HG02759 (cell line): ENCODE measurements around the gene SYT9.
"Not testable (repeated sequence)": the region's sequence is repeated elsewhere in the genome, so short reads cannot be mapped to it uniquely, and the experiment has no call there.

Source experiments
- ATAC-seq: cut with Tn5 transposase; IDR thresholded peaks from one replicate; pipeline ENCODE4 v1.9.1; 2021; ENCODE audit warnings: mild to moderate bottlenecking, moderate library complexity; ENCODE audit not compliant: unreplicated experiment

SYT9 gene

DNA sequence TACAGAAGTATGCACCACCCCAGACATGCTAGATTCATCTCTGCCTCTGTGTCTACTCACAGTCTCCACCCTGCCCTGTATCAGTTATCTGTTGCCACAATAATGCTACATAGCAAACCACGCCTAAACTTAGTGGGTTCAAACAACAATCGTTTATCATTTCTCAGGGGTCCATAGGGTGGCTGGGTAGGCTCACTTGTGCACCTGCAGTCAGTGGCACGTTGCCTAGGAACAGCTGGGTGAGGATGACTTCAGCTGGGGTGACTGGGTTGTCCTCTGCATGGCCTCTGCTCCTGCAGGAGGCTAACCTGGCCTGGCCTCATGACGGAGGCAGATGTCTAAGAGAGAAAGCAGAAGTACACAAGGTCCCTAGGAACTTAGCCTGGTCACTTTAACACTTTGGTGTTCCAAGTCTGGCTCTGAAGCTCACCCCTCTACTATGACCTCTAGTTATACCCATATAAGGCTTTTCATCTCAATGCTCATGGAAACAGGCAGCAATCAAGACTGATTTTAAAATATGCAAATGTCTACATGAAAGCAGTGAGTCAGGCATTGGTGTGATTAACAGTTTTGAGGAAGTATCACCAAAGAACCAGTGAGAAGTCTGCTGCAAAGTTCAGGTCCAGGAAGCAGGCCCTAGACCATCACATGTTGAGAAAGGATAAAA is 244.3 kb downstream of the SYT9 start:
- ATAC-seq: peak; percentile 88

DNA sequence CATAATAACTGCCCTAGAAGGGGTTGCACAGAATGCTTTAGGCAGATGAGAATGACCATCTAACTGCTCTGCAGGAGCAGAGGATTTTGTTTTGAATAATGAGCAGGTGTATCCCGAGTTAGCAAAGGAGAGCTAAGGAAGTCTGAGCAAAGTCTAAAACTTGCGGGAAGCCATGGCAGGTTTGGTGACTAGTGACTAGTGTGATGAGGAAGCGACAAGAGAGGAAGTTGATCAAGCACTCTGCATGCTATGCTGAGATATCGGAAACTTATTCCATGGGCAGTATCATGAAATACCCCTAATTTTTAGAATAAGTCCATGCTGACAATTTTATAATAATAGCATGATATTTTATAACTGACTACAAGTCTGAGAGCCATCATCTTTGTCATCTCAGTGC is 246.5 kb downstream of the SYT9 start:
- ATAC-seq: no peak

DNA sequence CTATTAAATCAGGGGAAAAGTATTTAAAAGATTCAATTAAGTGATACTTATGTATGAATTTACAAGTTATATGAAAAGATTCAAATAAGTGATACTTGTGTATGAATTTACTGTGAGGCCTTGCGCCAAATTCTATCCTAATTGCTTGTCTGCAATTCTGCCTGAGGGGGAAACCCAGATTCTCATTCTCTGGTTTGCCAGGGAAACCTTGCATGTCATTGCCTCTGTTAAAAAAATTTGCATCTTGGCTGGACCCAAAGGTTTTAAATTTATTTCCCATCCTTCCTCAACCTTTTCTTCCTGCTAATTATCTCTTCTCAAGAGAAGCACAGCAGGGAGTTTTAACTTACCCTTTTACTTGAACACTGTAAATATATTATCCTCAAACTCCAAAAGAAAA is 247.4 kb downstream of the SYT9 start:
- ATAC-seq: no peak

DNA sequence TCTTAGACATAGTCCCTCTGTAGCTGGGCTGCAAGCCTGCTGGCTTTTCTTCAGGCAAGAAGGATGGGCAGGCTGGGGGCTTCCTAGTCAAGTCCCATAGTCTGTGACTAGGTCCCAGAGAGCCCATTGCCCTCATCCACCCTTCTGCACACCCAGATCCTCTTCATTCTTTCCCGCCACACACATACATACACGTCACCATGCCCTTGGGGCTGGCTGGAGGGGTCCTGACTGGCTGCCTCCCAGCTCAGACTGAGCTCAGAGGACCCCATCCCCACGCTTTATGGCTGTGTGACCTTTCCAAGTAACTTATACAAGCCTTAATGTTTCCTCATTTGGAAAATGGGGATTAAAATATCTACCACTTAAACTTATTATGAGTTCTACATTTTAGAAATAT is 248.5 kb downstream of the SYT9 start:
- no peak for ATAC-seq

DNA sequence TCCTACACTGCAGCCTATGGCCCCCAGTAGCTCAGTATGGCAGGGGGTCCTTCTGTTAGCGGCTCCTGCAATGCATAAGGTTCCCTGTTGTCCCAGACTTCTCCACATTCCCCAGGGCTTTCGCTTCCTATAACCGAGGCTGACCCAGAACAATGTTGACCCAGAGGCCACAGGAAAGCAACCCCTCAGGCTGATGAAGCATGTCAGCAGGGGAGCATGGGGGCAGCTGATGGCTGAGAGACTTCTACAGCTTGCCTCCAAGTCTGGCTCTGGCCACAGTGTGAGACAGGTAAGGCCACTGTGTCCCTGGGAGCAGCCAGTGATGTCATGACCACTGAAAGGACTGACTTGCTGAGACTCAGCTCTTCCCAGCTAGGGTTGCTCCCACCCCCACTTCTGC is 249.5 kb downstream of the SYT9 start:
- no peak for ATAC-seq

DNA sequence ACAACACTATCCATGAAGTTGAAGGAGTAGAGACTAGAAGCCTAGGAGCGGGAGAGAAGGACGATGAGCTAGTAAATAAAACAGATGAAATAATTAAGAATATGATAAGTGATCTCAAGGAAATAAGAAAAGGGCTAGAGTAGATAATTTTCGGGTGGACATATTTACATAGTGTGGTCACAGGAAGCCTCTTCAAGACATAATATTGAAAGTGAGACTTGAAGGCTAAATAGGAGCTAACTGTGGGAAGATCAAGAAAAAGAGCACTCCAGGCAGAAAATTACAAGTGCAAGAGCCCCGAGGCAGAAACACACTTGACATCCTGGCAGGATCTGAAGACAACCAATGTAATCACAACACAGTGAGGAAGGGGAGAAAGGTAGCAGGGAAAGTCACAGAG is 250.2 kb downstream of the SYT9 start:
- no peak for ATAC-seq

DNA sequence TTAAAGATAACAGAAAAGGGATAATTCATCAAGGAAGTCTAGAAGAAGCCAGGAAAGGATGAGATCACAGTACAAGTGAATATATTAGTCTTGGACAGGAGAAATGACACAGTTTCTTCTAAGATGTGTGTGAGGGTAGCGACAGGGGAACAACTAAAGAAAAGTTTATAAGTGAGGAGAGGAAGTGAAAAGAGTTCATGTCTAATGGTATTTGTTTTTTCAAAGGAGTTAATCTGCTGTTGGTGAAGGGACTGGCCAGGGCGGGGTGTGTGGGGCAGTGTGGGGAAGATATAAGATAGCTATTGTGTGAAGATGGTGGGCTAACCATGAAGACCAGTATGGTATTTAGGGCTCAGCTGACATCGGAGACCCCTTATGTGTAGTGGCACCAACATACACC is 254.5 kb downstream of the SYT9 start:
- ATAC-seq: no peak

DNA sequence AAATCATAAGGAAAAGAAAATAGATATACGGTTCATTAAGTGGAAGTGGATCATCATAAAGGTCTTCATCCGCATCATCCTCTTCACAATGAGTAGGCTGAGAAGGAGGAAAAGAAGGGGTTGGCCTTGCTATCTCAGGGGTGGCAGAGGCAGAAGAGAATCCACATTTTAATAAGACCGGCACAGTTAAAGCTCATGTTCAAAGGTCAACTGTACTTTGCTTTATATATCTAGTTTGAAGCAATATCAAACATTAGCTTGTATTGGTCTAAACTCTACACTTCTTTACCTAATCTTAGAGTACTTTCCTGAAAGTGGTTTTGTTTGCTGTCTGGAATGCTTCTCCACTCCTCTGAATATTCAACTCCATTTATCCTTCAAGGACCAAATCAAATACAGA is 256.4 kb downstream of the SYT9 start:
- no peak for ATAC-seq

DNA sequence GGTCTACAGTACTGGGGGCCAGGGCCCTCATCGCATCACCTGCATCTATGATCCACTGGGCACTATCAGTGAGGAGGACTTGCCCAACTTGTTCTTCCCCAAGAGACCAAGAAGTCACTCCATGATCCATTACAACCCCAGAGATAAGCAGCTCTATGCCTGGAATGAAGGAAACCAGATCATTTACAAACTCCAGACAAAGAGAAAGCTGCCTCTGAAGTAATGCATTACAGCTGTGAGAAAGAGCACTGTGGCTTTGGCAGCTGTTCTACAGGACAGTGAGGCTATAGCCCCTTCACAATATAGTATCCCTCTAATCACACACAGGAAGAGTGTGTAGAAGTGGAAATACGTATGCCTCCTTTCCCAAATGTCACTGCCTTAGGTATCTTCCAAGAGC is 258.3 kb downstream of the SYT9 start:
- ATAC-seq: no peak

DNA sequence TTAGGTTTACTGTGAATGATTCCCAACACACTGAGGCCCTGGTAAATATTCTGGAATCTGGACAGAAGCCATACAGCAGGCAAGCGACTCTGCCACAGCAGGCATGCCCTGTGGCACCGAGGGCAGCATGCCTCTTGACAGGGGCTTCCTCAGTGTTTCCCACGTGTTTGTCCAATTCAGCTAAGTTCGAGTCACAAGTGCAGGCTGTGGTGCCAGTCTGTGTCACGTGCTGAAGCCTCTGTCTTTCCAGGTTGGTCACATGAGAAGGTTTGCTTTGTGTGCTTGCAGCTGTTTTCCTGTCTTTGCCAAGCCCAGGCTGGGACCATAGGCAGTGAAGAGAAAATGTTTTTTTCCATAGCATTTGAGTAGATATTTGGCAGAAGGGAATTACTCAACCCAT is 259.7 kb downstream of the SYT9 start:
- no peak for ATAC-seq

DNA sequence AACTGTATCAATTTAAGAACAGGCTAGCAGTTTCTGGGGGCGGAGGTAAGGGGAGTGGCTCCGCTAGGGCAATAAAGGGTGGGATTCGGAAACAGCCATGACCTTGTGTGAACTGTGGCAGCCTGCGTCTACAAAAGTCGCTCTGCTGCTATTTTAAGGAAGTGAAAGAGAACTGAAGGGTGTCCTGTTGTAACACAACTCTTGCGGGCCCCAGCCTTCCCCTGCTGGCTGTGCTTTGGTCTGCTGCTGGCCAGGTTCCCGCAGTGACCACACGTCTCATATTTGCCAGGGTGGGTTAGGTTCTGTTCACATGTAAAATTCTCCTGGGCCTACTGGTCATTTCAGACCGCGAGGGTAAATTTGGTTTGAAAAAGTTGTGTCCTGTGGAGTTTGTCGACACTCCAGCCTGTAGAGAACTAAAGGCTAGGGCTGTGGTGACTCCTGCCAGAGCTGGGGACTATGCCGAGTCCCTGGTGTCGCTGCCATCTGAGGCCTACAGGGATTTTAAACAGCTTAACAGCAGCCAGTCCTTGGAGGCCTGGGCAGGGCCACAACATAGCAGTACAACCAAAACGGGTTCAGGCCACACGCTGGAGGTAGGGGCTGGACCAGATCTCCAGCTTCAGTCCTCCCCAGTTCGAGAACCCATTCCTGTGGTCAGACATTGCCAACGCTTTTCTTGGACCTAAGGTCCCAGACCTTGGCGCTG is 261.0 kb downstream of the SYT9 start:
- peak; percentile 67 for ATAC-seq

DNA sequence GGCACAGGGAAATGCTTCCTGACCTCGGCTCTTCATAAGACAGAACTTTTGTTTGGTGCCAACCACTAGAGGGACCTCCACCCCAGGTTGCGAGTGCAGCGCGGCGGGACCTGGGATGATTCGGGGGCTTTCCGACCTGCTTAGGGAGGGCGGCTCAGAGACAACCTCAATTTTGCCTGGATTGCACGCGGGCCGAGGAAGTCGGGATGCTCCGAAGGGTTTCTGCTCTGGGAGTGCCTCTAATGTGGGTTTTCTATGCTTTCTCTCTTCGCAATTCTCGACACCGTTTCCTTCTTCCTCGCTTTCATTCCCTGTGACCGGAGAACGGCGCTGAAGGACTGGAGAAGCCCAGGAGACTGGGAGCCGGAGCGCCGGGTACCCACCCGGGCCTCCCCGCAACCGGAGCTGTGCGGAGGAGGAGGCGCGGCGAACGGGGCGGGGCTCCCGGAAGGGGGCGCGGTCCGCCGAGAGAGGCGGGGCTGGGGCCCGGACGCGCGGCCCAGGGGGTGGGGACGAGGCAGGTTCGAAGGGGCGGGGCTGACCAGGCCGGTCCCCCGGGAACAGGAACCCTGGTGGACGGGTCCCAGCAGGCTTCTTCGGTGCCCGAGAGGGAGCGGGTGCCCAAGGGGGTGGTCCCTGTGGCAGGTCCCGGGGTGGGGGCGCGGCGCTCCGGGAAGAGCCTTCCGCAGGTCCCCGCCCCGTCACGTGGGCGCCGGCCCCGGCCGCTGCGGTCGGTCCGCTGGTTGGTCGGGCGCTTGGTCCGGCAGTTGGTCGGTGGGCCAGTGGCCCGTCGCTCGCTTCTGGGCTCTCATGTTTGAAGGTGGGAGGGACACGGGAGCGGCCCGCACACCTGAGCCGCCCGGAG is 261.8 kb downstream of the SYT9 start, which contains the start of gene PPFIBP2:
TSS of gene PPFIBP2 (plus strand) at position 766 of the 865 bp plus-strand sequence. CDS start 35,477 bp downstream, outside the sequence.
- peak; percentile 75 for ATAC-seq

DNA sequence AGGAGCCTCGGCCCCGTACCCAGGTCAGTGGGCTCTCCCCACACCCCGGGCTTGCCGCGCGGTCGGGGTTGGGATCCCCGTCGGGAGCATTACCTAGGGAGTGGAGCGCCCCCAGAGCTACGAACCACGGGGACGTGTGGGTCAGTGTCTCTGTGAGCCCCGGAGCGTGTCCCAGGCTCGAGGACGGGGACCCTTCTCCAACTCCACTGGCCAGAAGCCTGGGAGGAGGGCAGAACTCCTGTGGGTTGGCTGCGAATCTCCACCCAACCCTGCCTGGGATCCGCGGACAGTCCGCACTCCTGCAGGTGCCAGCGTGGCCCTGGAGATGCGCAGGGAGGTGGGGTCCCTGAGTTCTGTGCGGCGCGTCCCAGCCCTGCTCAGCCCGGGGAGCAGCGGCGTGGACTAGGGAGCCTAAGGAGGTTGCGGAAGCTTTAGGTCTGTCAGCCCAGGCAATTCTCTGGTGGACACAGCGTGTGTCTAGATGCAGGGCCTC is 262.4 kb downstream of the SYT9 start:
- peak; percentile 6 for ATAC-seq

DNA sequence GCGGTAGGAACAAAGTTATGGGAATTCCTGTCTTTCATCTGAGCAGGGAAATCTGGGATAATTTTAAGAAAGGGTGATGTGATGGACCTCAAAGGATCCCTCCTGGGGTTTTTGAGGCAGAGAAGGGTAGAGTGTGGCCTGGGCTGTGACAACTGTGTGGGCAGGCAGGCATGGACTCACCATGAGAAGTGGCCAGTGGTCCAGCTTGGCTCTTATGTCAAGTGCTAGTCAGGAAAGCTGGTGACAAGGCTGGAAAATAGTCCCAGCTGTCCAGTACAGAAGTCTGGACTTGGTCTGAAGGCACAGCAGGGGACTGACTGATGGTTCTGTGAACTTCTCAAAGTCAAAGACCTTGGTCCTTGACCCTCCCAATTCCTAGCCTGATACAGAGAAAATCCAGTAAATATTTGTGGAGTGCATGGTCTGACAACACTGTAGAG is 263.8 kb downstream of the SYT9 start:
- ATAC-seq: no peak

DNA sequence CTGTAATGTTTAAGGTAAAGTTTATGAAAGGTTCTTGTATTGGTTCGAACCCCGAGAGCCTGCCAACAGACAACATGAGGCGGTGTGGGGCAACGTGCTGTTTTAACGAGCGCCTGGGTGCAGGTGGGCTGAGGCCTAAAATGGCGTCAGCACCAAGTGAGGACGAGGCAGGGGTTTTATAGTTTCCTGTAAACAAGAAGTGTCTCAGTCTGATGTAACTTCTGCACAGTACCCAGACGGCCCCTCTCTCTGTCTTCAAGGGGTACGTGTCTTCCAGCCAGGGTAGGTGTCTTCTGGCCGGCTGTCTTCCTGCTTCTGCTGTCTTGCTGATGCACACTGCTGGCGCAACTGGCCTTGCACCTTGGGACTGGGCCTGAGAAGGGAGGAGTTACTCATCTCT is 264.8 kb downstream of the SYT9 start:
- no peak for ATAC-seq

DNA sequence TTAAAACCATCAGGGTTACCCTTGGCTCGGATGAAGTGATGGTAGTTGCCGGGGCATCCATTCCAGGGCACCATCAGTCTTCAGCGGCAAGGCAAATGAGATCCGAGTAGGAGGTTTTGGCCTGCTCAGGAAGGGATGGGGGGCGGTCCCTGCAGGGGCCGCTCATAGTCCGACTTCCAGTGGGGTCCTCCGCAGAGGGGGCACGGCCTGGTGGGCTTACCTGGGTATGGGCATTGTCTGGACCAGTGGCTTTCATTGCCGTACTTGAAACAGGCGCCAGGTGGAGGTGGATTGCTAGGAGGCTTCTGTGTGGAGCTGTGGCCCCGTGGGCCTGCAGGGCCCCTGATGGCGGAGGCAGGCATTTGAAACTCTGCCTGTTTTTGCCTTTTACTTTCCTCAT is 266.0 kb downstream of the SYT9 start:
- not testable (repeated sequence) for ATAC-seq
